ENCODE results near the gene MAMDC2.

GRCh38 chr9:70250221-70250620 is 206.6 kb downstream of the MAMDC2 start:
- TF ChIP-seq EZH2 (IDR thresholded peaks at IDR 0.05) = no peak
- TF ChIP-seq POLR2AphosphoS5 (IDR thresholded peaks at IDR 0.05; ENCODE audit: borderline replicate concordance, low read depth, low read length) = no peak

Data from SK-N-MC (cell line).